ENCODE data around the gene MEX3A. TPM values are rescaled to one million over a fixed set of nuclear protein-coding genes. Genes with fewer than 3 reads are reported as not detected.
A peak's percentile ranks its signal among the peaks of the same experiment; 100 is the strongest.

MEX3A gene
- total RNA-seq, 2 donors from 2014 or later: 1.6 to 3.7 TPM

DNA sequence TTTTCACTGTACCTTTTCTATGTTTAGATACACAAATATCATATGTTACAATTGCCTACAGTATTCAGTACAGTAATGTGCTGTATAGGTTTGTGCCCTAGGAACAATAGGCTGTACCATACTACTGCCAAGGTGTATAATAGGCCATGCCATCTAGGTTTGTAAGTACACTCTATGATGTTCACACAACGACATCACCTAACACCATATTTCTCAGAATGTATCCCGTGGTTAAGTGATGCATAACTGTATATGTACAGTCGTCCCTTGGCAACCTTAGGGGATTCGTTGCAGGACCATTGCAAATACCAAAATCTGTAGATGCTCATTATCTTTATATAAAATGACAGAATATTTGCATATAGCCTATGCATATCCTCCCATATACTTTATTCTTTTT lies 55.7 kb downstream of the MEX3A start:
- Histone ChIP-seq H3K9ac (ENCODE audit: low read depth in 2 of 2, low read length in 2 of 2) (no peak overlapping the region), H3K9me3 (no peaks in the 10 kb centered on the region), H3K4me3 (no peak overlapping the region), H3K27ac (no peak overlapping the region), H3K36me3 (no peaks in the 10 kb centered on the region), H3K27me3 (no peaks in the 10 kb centered on the region), H3K4me1 (no peaks in the 10 kb centered on the region)
- DNase-seq: no peak
- TF ChIP-seq, protein P1, sequence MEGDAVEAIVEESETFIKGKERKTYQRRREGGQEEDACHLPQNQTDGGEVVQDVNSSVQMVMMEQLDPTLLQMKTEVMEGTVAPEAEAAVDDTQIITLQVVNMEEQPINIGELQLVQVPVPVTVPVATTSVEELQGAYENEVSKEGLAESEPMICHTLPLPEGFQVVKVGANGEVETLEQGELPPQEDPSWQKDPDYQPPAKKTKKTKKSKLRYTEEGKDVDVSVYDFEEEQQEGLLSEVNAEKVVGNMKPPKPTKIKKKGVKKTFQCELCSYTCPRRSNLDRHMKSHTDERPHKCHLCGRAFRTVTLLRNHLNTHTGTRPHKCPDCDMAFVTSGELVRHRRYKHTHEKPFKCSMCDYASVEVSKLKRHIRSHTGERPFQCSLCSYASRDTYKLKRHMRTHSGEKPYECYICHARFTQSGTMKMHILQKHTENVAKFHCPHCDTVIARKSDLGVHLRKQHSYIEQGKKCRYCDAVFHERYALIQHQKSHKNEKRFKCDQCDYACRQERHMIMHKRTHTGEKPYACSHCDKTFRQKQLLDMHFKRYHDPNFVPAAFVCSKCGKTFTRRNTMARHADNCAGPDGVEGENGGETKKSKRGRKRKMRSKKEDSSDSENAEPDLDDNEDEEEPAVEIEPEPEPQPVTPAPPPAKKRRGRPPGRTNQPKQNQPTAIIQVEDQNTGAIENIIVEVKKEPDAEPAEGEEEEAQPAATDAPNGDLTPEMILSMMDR (IDR thresholded peaks at IDR 0.05): no peak
- intact Hi-C loops (cut with DNase I): no loop called here

DNA sequence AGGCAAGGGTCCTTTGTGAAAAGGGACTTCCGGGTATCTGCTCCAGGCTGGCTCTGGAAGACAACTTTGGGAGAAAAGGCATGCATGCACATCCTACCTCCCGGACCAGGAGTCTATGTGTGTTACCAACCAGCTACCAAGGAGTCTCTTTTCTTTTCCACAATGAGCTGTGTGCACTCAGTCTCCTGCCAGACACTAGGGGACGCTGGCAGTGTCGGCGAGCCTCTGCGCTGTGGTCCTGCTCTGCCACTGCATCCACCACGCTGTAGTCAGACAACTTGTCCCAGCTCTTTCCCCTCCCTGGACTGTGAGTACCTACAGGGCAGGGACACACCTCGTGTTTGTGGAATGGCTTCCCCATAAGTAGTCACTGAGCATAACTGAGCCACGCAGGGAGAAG lies 56.4 kb downstream of the MEX3A start:
- no peak overlapping the region for H3K9ac ChIP-seq (ENCODE audit: low read depth in 2 of 2, low read length in 2 of 2)
- TF ChIP-seq, protein P1 (IDR thresholded peaks at IDR 0.05): peak; percentile 33
- H3K27ac ChIP-seq: no peak overlapping the region
- H3K4me1 ChIP-seq: no peaks in the 10 kb centered on the region
- no peak overlapping the region for H3K4me3 ChIP-seq
- H3K27me3 ChIP-seq: no peaks in the 10 kb centered on the region
- intact Hi-C loops (cut with DNase I): no loop called here
- no peaks in the 10 kb centered on the region for H3K36me3 ChIP-seq
- peak; percentile 23 for DNase-seq
- H3K9me3 ChIP-seq: no peaks in the 10 kb centered on the region

DNA sequence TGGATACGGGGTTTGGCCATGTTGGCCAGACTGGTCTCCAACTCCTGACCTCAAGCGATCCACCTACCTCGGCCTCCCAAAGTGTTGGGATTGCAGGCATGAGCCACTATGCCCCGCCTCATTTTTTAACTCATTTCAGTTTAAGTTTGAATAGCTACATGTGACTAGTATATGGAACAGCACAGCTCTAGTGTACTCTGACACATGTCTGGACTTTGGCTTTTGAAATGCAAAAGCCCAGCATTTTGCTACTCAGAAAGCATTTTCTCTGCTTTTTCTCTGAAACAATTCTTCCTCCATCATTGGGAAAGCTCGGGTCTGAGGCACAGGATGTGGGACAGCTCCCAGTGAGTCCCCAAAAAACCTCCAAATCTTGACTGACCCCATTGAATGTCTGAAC lies 57.5 kb downstream of the MEX3A start:
- Histone ChIP-seq H3K9ac (ENCODE audit: low read depth in 2 of 2, low read length in 2 of 2) (no peak overlapping the region), H3K36me3 (no peaks in the 10 kb centered on the region), H3K27me3 (no peaks in the 10 kb centered on the region), H3K27ac (no peak overlapping the region), H3K4me1 (no peaks in the 10 kb centered on the region), H3K4me3 (no peak overlapping the region), H3K9me3 (no peaks in the 10 kb centered on the region)
- TF ChIP-seq, protein P1 (IDR thresholded peaks at IDR 0.05): no peak
- intact Hi-C loops (cut with DNase I): no loop called here
- no peak for DNase-seq

Other genes with a start within 250 kb of the MEX3A start
- gene GON4L, start 225.3 kb downstream of the MEX3A start, total RNA-seq: 10 to 100 TPM; 33.3 to 34.7 TPM
- 1 to 10 TPM; 1.2 to 4.6 TPM for gene SYT11, start 222.9 kb downstream of the MEX3A start, total RNA-seq
- gene RIT1, start 171.1 kb downstream of the MEX3A start, total RNA-seq: 10 to 100 TPM; 14.6 to 51.7 TPM
- gene KHDC4, start 148.1 kb downstream of the MEX3A start, total RNA-seq: 10 to 100 TPM; 42.5 to 56.0 TPM
- gene RXFP4, start 140.8 kb downstream of the MEX3A start, total RNA-seq: 1 to 10 TPM; 4.2 to 4.6 TPM
- 10 to 100 TPM; 91.9 to 92.6 TPM for gene ARHGEF2, start 103.9 kb downstream of the MEX3A start, total RNA-seq
- 100 to 1,000 TPM; 204 to 208 TPM for gene SSR2, start 61.5 kb downstream of the MEX3A start, total RNA-seq
- gene UBQLN4, start 28.7 kb downstream of the MEX3A start, total RNA-seq: 10 to 100 TPM; 23.2 to 43.4 TPM
- gene LAMTOR2, start 27.7 kb downstream of the MEX3A start, total RNA-seq: 10 to 100 TPM; 69.4 to 83.9 TPM
- gene RAB25, start 21.3 kb downstream of the MEX3A start, total RNA-seq: 100 to 1,000 TPM; 213 TPM
- gene LMNA, start 32.2 kb upstream of the MEX3A start, total RNA-seq: 100 to 1,000 TPM; 414 to 610 TPM
- gene SEMA4A, start 71.1 kb upstream of the MEX3A start, total RNA-seq: 1 to 10 TPM; 4.5 to 5.6 TPM
- 10 to 100 TPM; 23.6 to 26.8 TPM for gene SLC25A44, start 111.6 kb upstream of the MEX3A start, total RNA-seq
- gene PMF1, start 130.5 kb upstream of the MEX3A start, total RNA-seq: 10 to 100 TPM; 44.4 to 49.4 TPM
- gene BGLAP, start 159.7 kb upstream of the MEX3A start, total RNA-seq: 1 to 10 TPM; 1.2 to 2.2 TPM
- 1 to 10 TPM; 1.1 to 2.9 TPM for gene PAQR6, start 165.6 kb upstream of the MEX3A start, total RNA-seq
- gene SMG5, start 200.4 kb upstream of the MEX3A start, total RNA-seq: 100 to 1,000 TPM in 1 of 2 donors, 10 to 100 TPM in 1; 65.2 to 107 TPM
- gene TMEM79, start 201.9 kb upstream of the MEX3A start, total RNA-seq: 1 to 10 TPM; 2.9 to 7.0 TPM
- 10 to 100 TPM; 31.8 to 46.2 TPM for gene GLMP, start 213.2 kb upstream of the MEX3A start, total RNA-seq
- not detected for gene VHLL, start 216.8 kb upstream of the MEX3A start, total RNA-seq